22Rv1 (cell line): ENCODE measurements around the gene MRPS18A.

Source experiments
- H3K27ac ChIP-seq: fragments of 450-650 bp; 2 replicates; pipeline ENCODE4 v1.5.1; 2017
- ZFX ChIP-seq: fragments of 450-650 bp; IDR thresholded peaks from 2 replicates; pipeline ENCODE4 v1.6.1; 2017; ENCODE audit warnings: antibody characterized with exemption, borderline replicate concordance
- TF ChIP-seq, protein P1 (sequence below): fragments of 450-650 bp; IDR thresholded peaks from 2 replicates; pipeline ENCODE4 v1.5.1; 2017; ENCODE audit warnings: mild to moderate bottlenecking

The MRPS18A gene

DNA sequence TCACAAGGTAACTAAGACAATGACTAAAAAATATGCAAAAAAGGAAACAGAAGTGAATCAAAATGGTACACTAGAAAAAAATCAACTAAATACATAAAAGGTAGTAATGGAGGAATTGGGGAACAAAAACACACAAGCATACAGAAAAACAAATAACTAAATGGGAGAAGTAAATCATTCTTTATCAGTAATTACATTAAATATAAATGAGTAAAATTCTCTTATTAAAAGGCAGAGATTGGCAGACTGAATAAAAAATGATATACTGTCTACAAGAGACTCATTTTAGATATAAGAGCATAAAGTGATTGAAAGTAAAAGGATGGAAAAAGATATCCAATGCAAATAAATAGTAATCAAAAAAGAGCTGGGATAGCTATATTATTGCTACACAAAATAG lies 43.0 kb upstream of the MRPS18A start:
- TF ChIP-seq ZFX: no peak
- TF ChIP-seq, protein P1, sequence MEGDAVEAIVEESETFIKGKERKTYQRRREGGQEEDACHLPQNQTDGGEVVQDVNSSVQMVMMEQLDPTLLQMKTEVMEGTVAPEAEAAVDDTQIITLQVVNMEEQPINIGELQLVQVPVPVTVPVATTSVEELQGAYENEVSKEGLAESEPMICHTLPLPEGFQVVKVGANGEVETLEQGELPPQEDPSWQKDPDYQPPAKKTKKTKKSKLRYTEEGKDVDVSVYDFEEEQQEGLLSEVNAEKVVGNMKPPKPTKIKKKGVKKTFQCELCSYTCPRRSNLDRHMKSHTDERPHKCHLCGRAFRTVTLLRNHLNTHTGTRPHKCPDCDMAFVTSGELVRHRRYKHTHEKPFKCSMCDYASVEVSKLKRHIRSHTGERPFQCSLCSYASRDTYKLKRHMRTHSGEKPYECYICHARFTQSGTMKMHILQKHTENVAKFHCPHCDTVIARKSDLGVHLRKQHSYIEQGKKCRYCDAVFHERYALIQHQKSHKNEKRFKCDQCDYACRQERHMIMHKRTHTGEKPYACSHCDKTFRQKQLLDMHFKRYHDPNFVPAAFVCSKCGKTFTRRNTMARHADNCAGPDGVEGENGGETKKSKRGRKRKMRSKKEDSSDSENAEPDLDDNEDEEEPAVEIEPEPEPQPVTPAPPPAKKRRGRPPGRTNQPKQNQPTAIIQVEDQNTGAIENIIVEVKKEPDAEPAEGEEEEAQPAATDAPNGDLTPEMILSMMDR: no peak
- no peak overlapping the region for H3K27ac ChIP-seq

DNA sequence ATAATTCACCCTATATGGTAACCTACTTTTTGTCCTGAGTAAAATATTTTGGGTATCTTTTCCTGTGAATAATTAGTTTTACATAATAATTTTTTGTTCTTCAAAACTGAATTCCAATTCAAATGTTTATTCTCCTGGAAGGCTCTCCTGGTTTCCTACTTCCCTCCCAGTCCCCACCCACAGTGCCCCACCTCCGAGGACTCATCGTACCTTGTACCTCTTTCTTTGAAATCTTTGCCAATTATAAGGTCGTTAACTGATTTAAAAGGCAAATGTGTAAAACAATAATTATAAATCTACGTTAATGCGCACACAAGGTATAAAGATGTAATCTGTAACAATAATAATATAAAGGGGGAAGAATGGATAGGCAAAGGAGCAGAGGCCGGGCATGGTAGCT lies 41.9 kb upstream of the MRPS18A start:
- no peak overlapping the region for H3K27ac ChIP-seq
- no peak for TF ChIP-seq ZFX
- TF ChIP-seq, protein P1: no peak

DNA sequence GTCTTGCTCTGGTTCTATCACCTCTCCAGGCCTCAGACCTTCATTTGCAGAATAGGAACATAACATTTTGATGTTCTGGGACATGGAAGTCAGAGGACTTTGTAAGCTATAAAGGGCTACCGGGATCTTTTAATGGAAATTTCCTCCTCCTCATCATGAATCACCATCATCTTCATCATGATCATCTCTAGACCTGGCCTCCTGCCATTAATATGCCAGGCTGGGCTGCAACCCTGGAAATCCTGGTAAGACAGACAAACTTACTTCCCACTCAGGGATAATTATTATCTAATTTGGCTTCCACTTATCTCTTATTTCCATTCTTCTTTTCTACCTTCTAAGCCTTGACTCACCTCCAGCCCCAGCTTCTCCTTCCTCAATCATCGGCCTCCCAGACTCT lies 41.0 kb upstream of the MRPS18A start:
- TF ChIP-seq, protein P1: no peak
- TF ChIP-seq ZFX: no peak
- H3K27ac ChIP-seq: no peak overlapping the region

DNA sequence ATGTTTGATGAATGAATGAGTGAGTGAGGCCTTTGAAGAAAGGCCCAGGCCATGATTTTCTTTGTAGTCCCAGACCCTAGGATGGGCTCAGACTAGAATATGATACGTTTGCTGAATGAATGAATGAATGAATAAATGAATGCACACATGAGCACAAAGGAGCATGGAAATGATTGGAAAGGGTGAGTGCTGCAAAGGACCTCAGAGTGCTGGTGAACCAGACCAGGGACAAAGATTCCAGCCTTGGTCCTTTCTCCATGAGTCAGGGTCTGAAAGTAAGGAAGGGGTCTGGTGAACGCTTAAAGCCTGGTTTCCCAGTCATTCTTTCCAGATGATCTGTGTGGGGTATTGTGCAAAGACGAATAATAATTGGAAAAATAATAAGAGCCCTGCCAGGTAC lies 40.0 kb upstream of the MRPS18A start:
- no peak overlapping the region for H3K27ac ChIP-seq
- TF ChIP-seq ZFX: no peak
- TF ChIP-seq, protein P1: no peak

DNA sequence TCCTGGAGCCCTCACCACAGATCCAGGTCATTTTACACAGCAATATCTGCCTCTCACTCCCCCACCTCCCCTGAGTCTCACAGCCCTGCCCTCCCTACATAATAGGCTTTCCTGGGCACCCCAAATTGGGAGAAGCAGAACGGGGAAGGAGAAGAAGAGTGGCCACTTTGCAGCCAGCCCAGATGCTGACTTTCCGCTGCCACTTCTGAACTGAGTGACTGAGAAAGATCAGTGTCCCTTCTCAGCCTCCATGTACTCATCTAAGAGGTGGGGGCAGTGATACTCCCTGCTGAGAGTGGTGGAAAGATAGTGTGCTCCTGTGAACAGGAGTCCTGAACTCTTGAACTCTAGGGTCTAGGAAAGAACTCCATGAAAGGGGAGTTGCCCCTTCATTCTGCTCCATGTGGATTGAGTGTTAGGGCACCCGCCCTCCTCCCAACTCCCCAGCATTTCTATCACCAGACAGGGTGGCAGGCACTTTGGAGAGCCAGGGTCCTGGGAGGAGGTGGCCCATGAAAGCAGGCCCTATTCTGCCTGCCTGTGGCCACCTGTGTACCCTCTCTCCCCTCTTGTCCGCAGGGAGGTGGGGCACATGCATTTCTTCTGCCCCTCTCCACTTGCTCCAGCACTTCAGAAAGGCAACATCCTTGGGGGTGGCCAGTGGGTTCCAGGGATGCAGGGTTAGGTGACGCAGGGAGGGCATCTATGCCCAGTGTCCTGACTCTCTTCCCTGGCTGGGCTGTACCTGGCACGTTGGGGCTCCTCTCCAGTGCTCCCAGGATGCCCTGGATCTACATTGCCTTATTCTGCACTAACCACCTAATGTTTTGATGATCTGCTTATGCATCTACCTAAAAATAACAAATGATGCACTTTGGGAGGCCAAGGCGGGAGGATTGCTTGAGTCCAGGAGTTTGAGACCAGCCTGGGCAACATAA lies 38.3 kb upstream of the MRPS18A start:
- H3K27ac ChIP-seq: no peak overlapping the region
- TF ChIP-seq, protein P1: no peak
- TF ChIP-seq ZFX: no peak

DNA sequence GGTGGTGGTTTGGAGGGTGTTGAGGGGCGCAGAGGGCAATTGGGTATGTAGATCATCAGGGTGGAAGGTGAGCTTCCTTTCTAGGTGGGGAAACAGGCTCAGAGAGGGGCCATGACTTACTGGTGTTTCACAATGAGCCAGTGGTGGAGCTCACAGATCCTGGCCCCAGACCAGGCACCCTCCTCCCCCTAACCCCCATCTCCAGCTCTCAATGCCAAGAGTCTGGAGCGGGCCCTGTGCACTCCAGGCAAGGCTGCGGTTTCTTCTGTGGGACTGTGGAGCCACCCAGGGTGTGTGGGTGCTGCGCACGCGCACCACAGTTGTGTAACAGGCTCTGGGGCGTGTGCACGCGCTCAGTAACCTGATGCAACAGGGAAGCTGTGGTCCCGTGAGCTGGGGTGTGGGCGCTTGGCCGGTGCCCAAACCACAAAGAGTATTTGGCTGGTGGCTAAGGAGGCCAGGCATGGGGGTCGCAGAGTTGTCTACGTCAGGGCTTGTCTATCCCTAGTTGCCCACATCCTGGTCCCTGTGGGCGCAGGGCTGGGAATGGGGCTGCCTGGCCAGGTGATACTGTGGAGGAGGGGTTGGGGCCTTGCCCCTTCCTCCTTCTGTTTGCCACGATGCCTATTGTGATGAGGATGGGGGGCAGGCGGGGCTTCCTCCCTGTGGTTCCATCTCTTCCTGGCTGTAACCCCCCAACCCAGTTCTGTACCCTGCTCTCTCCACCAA lies 37.5 kb upstream of the MRPS18A start:
- H3K27ac ChIP-seq: no peak overlapping the region
- TF ChIP-seq ZFX: no peak
- TF ChIP-seq, protein P1: no peak

DNA sequence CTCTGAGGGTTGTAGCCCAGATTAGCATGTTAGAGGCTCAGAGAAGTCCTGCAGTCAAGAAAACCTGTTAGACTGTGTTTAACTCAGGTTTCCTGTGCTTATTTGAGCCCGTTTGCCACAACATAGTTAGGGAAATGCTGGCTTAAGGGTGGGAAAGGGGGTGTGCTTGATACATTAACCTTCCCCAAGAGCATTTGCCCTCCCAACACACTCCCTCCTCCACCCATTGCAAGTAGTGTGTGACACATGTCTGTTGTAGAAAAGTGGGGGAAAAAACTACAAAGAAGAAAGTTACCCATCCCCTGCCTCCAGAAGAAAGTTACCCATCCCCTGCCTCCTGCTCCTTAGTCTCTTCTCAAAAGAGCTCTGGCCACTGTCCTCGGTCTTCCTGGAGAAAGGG lies 36.8 kb upstream of the MRPS18A start:
- TF ChIP-seq, protein P1: no peak
- TF ChIP-seq ZFX: no peak
- no peak overlapping the region for H3K27ac ChIP-seq
